NCI-H748 (cell line): ENCODE data around the gene SIMC1.
A peak's percentile ranks its signal among the peaks of the same experiment; 100 is the strongest.

ENCODE experiments used
- DNase-seq: peaks from one replicate; lab custom pipeline; 2025; ENCODE audit not compliant: unreplicated experiment; lab: John Stamatoyannopoulos, UW

Gene SIMC1

DNA sequence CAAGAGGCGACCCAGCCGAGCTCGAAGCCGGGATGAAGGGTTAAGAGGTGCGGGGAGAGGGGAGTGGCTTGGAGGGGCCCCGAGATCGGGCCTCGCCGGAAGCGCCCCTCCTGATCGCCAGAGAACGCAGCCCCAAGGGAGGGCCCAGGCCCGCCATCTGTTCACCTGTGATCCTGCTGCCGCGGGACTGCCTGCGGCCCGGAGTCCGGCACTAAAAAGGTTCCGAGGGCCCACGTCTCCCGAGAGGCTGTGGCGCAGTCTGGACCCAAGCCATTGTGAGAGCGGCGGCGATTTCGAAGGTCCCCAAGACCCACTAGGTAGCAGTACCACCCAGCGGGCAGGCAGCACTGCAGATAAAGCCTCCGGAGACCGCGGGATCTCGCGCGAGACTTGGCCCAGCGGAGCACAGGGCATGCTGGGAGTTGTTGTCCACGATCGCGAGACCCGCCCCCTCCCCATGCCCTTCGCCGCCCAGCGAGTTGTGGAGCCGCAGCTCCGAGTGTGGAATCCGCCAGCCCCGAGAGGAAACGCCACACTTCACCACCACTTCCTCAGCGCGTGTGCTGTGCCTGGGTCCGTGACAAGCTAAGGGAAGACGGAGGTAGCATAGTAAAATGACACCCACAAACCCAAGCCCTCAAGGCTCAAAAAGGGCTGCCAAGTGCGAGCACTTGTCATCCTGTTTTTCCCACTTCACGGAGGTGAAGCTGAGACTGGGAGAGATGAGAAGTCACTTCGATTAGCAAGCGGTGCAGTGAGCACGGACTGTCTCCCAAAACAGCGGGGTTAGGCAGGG, 123.4 kb downstream of the SIMC1 start, which contains the start of gene KIAA1191:
TSS of gene KIAA1191 (minus strand) at position 328 of the 796 bp plus-strand sequence. CDS start 2,256 bp downstream, outside the sequence.
- peak; percentile 91 for DNase-seq

DNA sequence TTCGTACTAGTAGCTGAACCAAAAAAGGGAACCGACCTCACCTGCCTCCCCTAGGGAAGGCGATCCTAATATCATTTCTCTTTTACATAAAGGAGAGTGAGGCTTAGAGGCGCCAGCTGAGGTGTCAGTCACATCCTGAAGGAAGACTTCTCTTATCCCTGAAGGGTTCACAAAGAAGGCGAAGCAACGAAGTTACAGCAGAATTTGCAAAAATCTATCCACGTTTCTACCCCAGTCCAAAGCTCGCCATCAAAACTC, 123.9 kb downstream of the SIMC1 start:
- DNase-seq = no peak

DNA sequence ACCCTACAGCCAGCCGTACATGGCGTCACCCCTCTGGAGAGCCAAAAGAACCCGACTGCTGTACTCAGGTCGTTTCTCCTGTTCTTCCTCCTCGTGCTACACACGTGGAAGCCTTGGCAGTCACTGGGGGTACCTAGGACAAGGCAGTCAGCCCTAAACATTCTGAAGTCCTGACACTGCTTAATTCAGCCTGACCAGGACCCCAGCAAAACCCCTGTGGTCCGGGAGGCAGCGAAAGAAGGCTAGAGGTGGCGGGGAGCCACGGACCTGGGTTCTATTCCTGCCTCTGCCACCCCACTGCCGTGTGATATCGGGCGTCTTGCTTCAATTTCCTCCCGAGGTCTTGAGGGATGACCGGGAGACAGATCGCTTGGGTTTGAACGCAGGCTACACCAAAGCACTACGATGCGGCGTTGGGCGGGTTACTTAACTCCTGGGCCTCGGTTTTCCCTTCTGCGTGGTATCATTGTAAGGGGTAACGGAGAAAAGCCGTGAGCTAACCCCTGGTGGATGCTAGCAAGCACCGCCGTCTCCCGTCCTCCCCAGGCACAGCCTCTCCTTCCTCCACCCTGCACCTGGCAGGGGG, 126.6 kb downstream of the SIMC1 start:
- peak; percentile 59 for DNase-seq

DNA sequence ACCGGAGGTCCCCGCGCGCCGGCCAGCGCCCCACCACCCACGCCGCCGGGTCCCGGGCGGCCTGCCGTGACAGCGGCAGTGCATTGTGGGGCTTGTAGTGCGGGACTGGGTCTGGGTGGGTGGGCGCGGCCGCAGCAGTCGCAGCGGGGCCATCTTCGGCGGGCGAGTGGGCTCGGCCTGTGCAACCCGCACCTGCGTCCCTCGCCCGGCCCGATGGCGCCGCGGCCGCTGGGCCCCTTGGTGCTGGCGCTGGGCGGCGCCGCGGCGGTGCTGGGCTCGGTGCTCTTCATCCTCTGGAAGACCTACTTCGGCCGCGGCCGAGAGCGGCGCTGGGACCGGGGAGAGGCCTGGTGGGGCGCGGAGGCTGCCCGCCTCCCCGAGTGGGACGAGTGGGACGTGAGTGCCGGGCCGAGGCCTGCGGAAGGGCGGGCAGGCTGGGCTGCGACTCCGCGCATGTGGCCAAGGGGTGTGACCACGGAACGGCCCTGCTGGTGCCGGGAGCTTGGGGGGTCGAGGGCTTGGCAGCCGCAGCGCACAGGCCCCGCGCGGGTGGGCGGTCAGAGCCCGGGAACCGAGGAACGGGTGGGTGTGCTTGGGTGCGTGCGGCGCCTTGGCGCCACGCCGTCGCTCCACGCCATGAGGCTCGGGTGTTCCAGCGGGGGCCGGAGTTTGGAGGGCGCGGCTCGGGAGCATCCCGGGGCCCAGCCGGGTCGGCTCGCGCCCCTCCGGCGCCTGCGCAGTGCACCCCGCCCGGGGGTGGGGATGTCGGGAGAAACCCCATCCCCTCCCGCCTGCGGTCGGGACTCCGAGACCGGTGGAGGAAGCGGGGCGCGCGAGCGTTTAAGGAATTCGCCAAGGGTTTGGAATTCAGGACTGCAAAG, 127.4 kb downstream of the SIMC1 start, which contains the start of gene ARL10:
TSS of gene ARL10 (plus strand) at position 137 of the 881 bp plus-strand sequence. CDS start at position 214, 77 bp downstream.
- DNase-seq = peak; percentile 68

DNA sequence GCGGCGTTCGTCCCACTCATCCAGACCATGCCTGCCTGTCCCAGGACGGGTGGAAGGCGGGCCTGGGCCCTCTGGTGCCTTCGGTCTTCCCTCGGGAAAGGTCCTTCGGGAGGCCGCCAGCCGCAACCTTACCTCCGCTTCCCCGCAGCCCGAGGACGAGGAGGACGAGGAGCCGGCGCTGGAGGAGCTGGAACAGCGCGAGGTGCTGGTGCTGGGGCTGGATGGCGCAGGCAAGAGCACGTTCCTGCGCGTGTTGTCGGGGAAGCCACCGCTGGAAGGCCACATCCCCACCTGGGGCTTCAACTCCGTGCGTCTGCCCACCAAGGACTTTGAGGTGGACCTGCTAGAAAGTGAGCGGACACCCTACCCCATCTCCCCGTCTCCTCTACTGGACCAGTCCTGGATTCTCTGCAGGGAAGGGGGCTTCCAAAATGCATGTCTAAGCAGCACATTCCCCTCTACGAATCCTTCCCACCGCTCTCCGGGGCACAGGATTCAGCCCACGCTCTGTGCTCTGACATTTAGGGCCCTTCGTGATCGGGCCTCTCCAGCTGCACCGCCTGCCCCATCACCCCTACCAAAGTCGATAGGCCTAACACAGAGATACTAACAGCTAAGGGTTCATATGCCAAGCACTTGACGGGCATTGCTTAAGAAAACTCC, 128.1 kb downstream of the SIMC1 start:
- peak; percentile 36 for DNase-seq

DNA sequence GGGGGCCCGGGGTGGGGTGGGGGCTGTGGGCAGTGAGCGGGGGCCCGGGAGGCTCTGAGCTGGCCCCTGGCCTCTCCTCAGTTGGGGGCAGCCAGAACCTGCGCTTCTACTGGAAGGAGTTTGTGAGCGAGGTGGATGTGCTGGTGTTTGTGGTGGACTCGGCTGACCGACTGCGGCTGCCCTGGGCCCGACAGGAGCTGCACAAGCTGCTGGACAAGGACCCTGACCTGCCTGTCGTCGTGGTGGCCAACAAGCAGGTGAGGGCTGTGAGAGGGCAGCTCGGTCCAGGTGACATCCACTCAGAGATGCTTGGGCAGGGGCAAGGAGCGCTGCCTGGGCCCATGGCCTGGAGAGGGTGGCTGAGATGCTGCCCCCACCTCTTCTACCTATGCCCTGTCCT, 130.5 kb downstream of the SIMC1 start:
- DNase-seq = no peak

DNA sequence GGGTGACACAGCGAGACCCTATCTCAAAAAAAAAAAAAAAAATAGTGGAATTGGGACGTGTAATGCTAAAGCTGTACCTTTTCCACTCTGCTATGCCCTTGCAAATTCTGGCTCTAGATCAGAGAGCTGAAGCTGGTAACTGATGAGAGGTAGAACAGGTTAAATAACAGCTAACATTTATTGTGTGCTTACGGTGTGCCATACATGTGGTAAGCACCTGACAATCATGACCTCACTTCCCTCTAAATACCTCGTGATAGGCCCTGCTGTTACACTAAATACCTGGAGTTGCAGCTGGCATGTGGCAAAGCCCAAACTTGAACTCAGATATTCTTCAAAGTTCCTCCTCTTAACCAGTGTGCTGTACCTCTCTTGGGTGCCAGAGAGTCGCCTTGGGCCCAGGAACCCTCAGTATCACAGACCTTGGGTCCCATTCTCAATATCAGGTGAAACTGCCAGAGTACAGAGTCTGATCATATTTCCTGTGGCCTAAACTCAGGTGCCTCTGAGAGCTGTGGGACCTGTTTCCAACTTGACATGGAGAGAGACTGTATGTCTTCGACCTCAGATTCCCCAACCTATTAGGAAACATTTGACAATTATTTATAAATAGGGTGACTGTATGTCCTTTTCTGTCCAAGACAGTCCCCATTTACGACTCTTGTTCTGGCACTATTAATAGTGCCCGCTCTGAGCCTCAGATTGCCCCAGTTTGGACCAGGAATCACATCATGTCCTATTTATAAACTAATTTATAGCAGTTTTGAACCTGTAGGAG, 131.9 kb downstream of the SIMC1 start:
- DNase-seq = no peak

DNA sequence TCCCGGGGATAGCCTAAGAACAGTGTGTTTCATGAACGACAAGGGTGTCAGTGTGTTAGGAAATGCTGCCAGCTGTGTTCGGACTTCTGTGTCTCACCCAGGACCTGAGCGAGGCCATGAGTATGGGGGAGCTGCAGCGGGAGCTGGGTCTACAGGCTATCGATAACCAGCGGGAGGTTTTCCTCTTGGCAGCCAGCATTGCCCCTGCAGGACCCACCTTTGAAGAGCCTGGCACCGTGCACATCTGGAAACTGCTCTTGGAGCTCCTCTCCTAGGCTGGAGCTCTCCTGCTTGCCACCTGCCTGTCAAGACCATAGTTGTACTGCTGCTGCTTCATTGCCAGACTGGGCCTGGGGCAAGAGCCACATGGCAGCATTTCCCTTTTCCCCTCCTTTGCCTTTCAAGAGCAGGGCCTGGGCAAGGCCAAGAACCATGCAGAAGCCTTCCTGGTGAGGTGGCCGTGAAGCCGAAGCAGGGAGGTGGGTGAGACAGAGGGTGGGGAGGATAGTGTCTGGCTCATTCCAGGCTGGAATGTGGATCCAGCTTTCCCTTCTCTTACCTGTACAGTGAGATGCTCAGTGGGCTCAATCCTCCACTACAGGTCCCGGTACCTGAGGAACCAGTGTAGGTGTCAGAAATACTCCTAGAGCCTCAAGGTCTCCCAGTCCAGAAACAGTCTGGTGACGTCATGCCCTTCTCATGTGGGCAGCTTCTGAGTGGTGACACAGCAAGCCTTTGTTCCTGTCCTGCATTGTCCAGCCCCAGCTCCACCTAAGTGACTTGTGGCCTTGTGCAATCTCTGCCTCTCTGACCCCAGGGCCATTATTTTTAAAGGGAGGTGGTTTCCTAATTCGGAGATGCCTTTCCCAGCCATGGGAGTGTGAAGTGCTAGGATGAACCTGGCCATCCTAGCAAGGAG, 133.7 kb downstream of the SIMC1 start:
- no peak for DNase-seq

DNA sequence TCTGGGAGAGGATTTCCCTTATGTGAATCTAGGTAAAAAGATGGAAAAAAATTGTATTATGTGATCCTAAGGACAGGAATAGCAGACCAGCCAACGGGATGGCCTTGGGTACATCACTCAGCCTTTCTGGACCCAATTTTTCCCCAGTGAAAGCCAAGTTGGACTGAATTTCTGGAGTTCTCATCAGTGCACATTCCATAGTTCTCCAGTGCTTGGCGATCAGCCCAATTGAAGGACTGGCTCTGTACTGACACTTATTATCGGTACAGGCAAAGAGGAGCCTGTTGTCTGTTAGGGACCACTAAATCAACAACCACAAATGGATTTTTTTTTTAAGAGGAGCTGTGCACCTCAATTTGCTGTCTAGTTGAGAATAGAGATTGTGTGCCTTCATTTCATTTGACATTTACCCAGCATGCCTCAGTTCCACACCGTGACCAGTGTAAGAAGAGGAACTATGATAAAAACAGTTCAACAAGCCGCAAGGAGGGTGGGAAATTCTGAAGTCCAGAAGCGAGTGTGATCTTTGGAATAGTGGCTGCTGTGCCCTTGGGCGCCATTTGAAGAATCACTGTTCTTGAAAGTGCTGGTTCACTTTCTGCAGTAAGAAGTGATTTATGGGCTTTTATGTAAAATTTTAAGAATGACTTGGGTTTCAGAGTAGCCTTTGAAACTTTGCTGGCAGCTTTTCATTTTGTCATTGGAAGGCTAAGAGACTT, 135.0 kb downstream of the SIMC1 start:
- DNase-seq = no peak

DNA sequence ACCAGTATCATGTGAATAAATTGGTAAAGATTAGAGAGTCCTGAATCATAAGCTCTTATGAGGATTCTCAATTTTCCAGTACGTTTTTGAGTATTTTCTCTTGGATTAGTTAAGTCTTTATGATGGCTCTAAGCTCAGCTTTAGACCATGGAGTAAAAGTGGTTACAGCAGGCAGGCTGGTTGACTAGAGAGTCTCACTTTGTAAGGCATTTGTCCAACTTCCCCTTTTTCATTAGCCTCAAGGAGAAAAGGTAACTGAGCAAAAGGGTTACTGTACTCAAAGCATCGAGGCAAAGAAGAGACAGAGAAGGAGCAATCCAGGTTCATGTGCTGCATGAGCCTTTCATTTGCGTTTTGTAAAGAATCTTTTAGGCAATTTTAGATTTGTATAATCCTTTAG, 141.7 kb downstream of the SIMC1 start:
- DNase-seq = no peak

DNA sequence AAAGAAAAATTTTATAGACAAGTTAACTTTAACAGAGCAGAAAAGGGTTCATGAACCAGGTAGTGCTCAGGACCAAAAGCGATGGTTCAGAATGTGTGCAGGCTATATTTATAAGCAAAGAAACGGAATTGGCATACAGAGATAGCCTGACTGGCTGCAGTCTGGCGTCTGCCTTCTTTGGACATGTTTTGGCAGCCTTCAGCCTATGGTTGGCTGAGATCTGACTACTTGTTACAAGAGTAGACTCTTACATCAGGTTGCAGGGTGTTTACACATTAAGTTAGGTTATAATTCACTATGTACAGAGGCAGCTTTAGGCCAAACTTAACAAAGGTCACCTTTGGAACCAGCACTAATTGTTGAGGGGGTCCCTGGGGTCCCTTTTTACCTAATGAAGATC, 143.2 kb downstream of the SIMC1 start:
- no peak for DNase-seq

DNA sequence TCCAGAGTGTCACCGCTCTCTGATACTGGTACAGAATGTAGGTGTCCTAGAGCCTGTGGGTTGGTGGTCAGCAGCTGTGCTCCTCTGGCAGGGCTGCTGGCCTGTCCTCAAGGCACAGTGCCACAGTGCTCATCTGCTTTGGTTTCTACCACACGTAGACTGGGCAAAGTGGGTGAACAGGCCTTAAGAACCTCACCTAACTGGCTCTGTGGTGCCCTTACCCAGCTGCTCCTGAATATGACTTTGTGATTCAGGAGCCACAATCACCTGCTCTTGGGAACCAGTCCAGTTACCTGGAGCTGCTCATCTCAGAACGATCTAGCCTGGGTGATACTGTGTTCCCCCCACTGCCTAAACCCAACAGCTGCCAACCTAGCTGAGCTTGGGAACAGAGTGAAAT, 143.8 kb downstream of the SIMC1 start:
- no peak for DNase-seq

DNA sequence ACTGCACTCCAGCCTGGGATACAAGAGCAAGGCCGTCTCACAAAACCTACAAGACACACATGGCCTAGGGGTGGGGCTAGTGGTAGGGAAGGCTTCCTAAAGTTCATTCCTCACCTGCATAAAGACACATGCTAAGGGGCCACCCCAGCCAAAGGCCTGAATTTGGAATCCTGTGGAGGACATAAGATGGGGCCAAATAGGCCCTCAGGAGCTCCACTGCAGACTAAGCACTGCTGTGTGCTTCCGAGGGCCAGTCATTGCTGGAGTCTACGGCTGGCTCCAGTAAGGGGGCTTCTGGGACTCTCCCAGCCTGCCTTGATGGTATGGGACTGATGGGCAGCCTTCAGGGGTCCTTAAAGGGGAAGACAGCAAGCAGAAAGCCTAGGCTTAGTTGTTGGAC, 144.5 kb downstream of the SIMC1 start:
- DNase-seq = no peak

DNA sequence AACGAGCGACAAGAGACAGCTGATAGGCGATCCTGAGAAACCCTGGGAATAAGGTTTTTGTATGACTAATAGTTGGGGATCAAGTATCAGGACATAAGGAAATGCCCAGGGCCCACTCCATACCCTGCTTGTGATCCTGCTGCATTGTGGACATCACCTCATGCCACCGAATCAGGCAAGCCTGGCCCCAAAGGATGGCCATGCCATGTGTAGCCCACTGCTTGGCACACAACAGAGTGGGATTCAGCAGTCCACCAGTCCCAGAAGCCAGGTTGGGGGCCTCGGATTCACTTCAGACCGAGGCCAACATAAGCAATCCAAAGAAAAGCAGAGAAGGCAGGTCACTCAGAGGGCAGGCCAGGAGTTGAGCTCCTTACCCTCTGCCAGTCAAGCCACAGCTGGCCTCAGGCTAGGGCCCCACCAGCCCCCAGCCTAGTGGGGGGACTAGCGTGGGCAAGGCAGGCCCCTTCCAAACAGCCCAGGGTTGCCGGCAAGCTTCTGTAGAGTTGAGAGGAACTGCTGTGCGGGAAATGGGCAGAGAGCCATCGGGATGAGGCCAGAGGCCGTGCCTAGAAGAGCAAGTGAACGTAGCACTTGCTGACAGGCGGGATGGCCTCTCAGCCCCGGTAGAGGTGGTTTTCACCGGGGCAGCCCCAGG, 145.2 kb downstream of the SIMC1 start:
- no peak for DNase-seq

DNA sequence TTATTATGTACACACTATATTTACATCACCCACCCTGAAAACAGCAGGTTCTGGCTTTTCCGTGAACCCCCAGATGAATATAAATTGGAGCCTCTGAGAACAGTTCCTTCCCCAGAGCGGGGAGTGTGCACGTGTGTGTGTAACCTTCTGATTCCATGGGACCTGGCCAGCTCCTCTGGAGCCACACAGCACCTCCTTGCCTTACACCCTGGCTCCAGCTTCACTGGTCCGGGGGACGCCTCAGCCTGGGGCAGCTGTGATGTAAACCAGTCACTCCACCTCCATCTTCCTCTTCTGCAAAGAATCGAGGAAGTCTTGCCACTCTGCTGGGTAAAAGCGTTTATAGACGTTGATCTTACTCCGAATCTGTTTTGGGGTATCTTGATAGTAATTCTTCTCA, 145.7 kb downstream of the SIMC1 start:
- DNase-seq = no peak

DNA sequence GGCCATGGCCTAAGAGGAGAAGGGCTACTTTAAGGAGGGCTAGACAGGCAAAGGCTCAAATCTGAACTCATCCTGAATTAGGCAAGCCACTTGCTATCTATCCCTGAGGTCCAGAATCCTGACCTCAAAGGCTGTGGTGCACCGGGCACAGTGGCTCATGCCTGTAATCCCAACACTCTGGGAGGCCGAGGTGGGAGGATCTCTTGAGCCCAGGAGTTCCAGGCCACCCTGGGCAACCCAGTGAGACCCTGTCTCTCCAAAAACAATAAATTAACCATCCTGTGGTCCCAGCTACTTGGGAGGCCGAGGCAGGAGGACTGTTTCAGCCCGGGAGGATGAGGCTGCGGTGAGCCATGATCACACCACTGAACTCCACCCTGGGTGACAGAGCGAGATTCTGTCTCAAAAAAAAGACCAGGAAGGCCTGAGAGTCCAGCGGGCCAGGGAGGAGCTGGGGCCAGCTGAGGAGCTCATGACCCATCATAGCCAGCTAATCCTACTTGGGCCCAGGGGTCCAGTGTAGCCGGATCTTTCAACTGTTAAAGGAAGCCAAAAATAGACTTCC, 146.2 kb downstream of the SIMC1 start:
- DNase-seq = no peak

DNA sequence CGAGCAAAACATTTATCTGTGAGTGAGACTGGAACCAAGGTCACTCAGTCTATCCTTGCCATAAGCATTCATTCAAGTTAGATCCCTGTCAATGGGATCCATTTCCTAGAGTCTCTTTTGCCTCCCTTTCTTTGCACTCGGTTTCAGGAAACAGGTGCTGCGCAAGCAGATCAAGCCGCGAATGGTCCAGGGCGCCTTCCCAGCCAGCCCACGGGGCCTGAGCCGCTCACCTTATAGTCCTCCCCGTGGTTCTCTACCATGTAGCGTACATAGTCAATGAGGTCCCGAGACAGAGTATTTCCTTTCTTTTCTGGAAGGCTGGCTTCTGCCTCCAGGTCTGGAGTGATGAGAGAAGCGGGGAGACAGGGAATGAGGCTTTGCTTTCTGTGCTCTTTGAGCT, 146.8 kb downstream of the SIMC1 start:
- no peak for DNase-seq

DNA sequence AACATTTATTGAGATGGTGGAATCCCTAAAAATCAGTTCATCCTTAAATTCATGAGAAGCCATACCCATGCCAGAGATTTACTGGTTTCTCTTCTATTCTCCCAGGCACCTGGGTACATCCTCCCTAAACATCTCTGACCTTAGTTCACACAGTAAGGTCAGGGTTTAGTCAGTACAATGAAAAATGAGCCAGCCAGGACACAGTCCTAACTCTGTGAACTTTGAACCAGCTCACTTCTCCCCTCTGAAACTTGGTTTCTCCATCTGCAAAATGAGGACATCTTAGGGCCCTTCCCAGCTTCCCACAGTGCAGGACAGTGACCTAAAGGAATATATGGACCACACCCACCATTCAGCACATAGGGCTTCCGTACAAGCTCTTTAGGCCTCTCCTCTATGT, 148.3 kb downstream of the SIMC1 start:
- DNase-seq = no peak
